ENCODE data around the gene DDIT3. TPM values are rescaled to one million over a fixed set of nuclear protein-coding genes. Genes with fewer than 3 reads are reported as not detected.
A peak's percentile ranks its signal among the peaks of the same experiment; 100 is the strongest.

The DDIT3 gene
- total and polyA plus RNA-seq, 2 of the 13 experiments (the other 11 are each of a cell fraction or from before 2014, with no cell fraction given) = 27.5 to 48.7 TPM

- TF ChIP-seq RBM22 (optimal IDR thresholded peaks at IDR 0.05; ENCODE audit: low read length) = peak; percentile 82
- TF ChIP-seq U2AF2 (IDR thresholded peaks at IDR 0.05; ENCODE audit: low read depth, low read length) = 0 out of 2 replicates have a peak, but pooled peaks have one; percentile 49
- TF ChIP-seq SPEN (CRISPR knock-in tag; IDR thresholded peaks at IDR 0.05; ENCODE audit: low read depth) = peak; percentile 53; the same call in 1 of the 2 replicates
- peak; percentile 65; the same call in 1 of the 2 replicates for TF ChIP-seq NRL (CRISPR knock-in tag; IDR thresholded peaks at IDR 0.05; ENCODE audit: borderline replicate concordance)
- peak; percentile 99 for TF ChIP-seq POLR2AphosphoS5 (IDR thresholded peaks at IDR 0.05; ENCODE audit: low read depth, low read length)
- TF ChIP-seq MYNN (CRISPR knock-in tag; IDR thresholded peaks at IDR 0.05; ENCODE audit: low read depth) = no peak
- TF ChIP-seq ZFX (CRISPR knock-in tag; IDR thresholded peaks at IDR 0.05; ENCODE audit: low read depth) = peak; percentile 85
- TF ChIP-seq, protein P1, sequence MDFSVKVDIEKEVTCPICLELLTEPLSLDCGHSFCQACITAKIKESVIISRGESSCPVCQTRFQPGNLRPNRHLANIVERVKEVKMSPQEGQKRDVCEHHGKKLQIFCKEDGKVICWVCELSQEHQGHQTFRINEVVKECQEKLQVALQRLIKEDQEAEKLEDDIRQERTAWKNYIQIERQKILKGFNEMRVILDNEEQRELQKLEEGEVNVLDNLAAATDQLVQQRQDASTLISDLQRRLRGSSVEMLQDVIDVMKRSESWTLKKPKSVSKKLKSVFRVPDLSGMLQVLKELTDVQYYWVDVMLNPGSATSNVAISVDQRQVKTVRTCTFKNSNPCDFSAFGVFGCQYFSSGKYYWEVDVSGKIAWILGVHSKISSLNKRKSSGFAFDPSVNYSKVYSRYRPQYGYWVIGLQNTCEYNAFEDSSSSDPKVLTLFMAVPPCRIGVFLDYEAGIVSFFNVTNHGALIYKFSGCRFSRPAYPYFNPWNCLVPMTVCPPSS (IDR thresholded peaks at IDR 0.05) = no peak
- TF ChIP-seq, protein P2, sequence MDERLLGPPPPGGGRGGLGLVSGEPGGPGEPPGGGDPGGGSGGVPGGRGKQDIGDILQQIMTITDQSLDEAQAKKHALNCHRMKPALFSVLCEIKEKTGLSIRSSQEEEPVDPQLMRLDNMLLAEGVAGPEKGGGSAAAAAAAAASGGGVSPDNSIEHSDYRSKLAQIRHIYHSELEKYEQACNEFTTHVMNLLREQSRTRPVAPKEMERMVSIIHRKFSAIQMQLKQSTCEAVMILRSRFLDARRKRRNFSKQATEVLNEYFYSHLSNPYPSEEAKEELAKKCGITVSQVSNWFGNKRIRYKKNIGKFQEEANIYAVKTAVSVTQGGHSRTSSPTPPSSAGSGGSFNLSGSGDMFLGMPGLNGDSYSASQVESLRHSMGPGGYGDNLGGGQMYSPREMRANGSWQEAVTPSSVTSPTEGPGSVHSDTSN (CRISPR knock-in tag; IDR thresholded peaks at IDR 0.05) = no peak
- TF ChIP-seq ZNF746 (CRISPR knock-in tag; IDR thresholded peaks at IDR 0.05) = peak; percentile 19; the same call in 1 of the 2 replicates
- TF ChIP-seq ZNF577 (CRISPR knock-in tag; IDR thresholded peaks at IDR 0.05; ENCODE audit: borderline replicate concordance, low read depth) = 0 out of 2 replicates have a peak, but pooled peaks have one; percentile 16
- TF ChIP-seq EHMT2 (IDR thresholded peaks at IDR 0.05; ENCODE audit: borderline replicate concordance, low read depth, low read length) = no peak
- TF ChIP-seq, protein P3, sequence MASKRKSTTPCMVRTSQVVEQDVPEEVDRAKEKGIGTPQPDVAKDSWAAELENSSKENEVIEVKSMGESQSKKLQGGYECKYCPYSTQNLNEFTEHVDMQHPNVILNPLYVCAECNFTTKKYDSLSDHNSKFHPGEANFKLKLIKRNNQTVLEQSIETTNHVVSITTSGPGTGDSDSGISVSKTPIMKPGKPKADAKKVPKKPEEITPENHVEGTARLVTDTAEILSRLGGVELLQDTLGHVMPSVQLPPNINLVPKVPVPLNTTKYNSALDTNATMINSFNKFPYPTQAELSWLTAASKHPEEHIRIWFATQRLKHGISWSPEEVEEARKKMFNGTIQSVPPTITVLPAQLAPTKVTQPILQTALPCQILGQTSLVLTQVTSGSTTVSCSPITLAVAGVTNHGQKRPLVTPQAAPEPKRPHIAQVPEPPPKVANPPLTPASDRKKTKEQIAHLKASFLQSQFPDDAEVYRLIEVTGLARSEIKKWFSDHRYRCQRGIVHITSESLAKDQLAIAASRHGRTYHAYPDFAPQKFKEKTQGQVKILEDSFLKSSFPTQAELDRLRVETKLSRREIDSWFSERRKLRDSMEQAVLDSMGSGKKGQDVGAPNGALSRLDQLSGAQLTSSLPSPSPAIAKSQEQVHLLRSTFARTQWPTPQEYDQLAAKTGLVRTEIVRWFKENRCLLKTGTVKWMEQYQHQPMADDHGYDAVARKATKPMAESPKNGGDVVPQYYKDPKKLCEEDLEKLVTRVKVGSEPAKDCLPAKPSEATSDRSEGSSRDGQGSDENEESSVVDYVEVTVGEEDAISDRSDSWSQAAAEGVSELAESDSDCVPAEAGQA (IDR thresholded peaks at IDR 0.05; ENCODE audit: low read depth) = no peak
- TF ChIP-seq, protein P3 (CRISPR knock-in tag; IDR thresholded peaks at IDR 0.05; ENCODE audit: borderline replicate concordance) = no peak
- TF ChIP-seq ZNF709 (CRISPR knock-in tag; IDR thresholded peaks at IDR 0.05) = no peak
- TF ChIP-seq, protein P4, sequence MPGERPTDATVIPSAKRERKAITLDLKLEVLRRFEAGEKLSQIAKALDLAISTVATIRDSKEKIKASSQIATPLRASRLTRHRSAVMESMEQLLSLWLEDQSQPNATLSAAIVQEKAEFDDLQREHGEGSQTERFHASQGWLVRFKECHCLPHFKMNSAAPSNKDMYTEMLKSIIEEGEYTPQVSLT (CRISPR knock-in tag; IDR thresholded peaks at IDR 0.05; ENCODE audit: borderline replicate concordance, low read depth) = no peak; the same call in 1 of the 2 replicates
Measured at GRCh38 chr12:57520053-57520818, at the start of gene DDIT3 (continued).

Measured in HepG2 (cell line).